K562 (cell line): ENCODE results near the gene SREBF1. TPM values are rescaled to one million over a fixed set of nuclear protein-coding genes. Genes with fewer than 3 reads are reported as not detected.

Source experiments
- ATAC-seq: fragments of 200-7000 bp; cut with Tn5 transposase; 3 replicates; pipeline ENCODE4 v1.9.1; 2020; ENCODE audit warnings: moderate library complexity
- BruUV-seq: library from RNA; stranded (reverse); fragments of 400-500 nt; replicated peaks from 2 replicates; lab custom pipeline; 2021; lab: Mats Ljungman, UMichigan
- CTCF ChIA-PET: fragments of 300-600 bp; formaldehyde crosslinking; extraction: SDS; loops from one replicate; lab custom pipeline; 2021; ENCODE audit warnings: low intra/inter-chr PET ratio; lab: Yijun Ruan, JAX
- POLR2A ChIA-PET: fragments of 300-600, 350-650 bp; sonication (Branson Sonifier 250); formaldehyde crosslinking; extraction: SDS; loops from one replicate; lab custom pipeline; 2021; ENCODE audit warnings: antibody characterized with exemption, inconsistent platforms; lab: Yijun Ruan, JAX
- DNase-seq, 4 experiments: peaks; one replicate each; pipeline versions ENCODE4 v3.0.0 to v3.0.0-alpha.2; 2011 to 2018; ENCODE audit warnings: low spot score in 3 of 4, mixed read lengths in 3 of 4; ENCODE audit errors: extremely low read depth in 1 of 4
- FAIRE-seq: peaks from 2 replicates; lab custom pipeline; 2011; peaks lifted over from hg19 to GRCh38; lab: Jason Lieb, UNC
- H2AFZ ChIP-seq: 2 replicates; pipeline ENCODE4 v1.6.0; 2011; ENCODE audit warnings: low read depth, low read length, control low read depth, inconsistent platforms
- H3K27ac ChIP-seq: fragments of 200-600 bp; 3 replicates; pipeline ENCODE4 v1.8.0; 2011; ENCODE audit warnings: low read depth, mild to moderate bottlenecking, control low read depth, inconsistent platforms, low read length, moderate library complexity, mixed read lengths; ENCODE audit errors: extremely low read depth
- H3K27me3 ChIP-seq, 2 experiments: fragments of 300-600 bp in 1 of 2; 2 replicates in 1 of 2; 3 replicates in 1 of 2; pipeline versions ENCODE4 v1.6.0 to v1.8.0; 2011; ENCODE audit warnings: inconsistent platforms in 2 of 2, low read length in 2 of 2, mild to moderate bottlenecking in 1 of 2, mixed read lengths in 1 of 2, moderate library complexity in 1 of 2; ENCODE audit not compliant: control insufficient read depth in 2 of 2, insufficient read depth in 2 of 2
- H3K36me3 ChIP-seq: fragments of 300-600 bp; 3 replicates; pipeline ENCODE4 v1.8.0; 2011; ENCODE audit warnings: mild to moderate bottlenecking, low read length, inconsistent platforms; ENCODE audit not compliant: control insufficient read depth, insufficient read depth
- H3K4me1 ChIP-seq, 2 experiments: fragments of 200-600 bp in 1 of 2; replicated peaks in 1 of 2; 2 replicates in 1 of 2; 3 replicates in 1 of 2; pipeline versions ENCODE4 v1.5.1 to v1.8.0; 2011; ENCODE audit warnings: inconsistent platforms in 2 of 2, low read length in 2 of 2, mild to moderate bottlenecking in 1 of 2, mixed read lengths in 1 of 2, moderate library complexity in 1 of 2; ENCODE audit not compliant: control insufficient read depth in 2 of 2, insufficient read depth in 2 of 2
- H3K4me2 ChIP-seq: 2 replicates; pipeline ENCODE4 v1.6.1; 2011; ENCODE audit warnings: low read length, control low read depth, inconsistent platforms, mixed read lengths; ENCODE audit not compliant: insufficient read depth
- H3K4me3 ChIP-seq: fragments of 200-600 bp; sonication (generic), shearing (Covaris generic); 2 replicates; pipeline ENCODE4 v1.5.1; 2016; ENCODE audit warnings: control low read depth, inconsistent platforms
- H3K79me2 ChIP-seq: fragments of 200-600 bp; 3 replicates; pipeline ENCODE4 v1.8.0; 2011; ENCODE audit warnings: low read length, inconsistent platforms; ENCODE audit not compliant: control insufficient read depth, insufficient read depth
- H3K9ac ChIP-seq, 2 experiments: 2 replicates each; pipeline versions ENCODE4 v1.6.0 to v1.6.1; 2011; ENCODE audit warnings: low read depth in 2 of 2, low read length in 2 of 2, control low read depth in 1 of 2, inconsistent platforms in 1 of 2, mild to moderate bottlenecking in 1 of 2, mixed read lengths in 1 of 2; ENCODE audit not compliant: insufficient read depth in 1 of 2
- H3K9me1 ChIP-seq: one replicate; pipeline ENCODE4 v1.6.0; 2011; ENCODE audit warnings: inconsistent platforms, mild to moderate bottlenecking, low read length, moderate library complexity; ENCODE audit not compliant: control insufficient read depth, insufficient read depth
- H3K9me3 ChIP-seq: replicated peaks from 2 replicates; pipeline ENCODE4 v1.5.1; 2011; ENCODE audit warnings: low read depth, low read length, inconsistent platforms; ENCODE audit not compliant: control insufficient read depth, insufficient read depth
- H4K20me1 ChIP-seq: replicated peaks from 2 replicates; pipeline ENCODE4 v1.6.1; 2011; ENCODE audit warnings: low read length, inconsistent platforms, mixed read lengths; ENCODE audit not compliant: control insufficient read depth, insufficient read depth
- CBX5 ChIP-seq: IDR thresholded peaks from 2 replicates; pipeline ENCODE4 v1.6.1; 2014; ENCODE audit warnings: low read depth, borderline replicate concordance
- FIP1L1 ChIP-seq: fragments of 200-400 bp; formaldehyde crosslinking; IDR thresholded peaks from 2 replicates; pipeline ENCODE4 v1.6.1; 2018; ENCODE audit warnings: mild to moderate bottlenecking, low read depth, low read length; ENCODE audit not compliant: poor library complexity, severe bottlenecking
- FOXK1 ChIP-seq: sonication (generic); formaldehyde crosslinking; IDR thresholded peaks from 2 replicates; pipeline ENCODE4 v1.8.0; 2022; ENCODE audit warnings: missing genetic modification reagents, mild to moderate bottlenecking, borderline replicate concordance
- MEIS2 ChIP-seq: fragments of 450-650 bp; IDR thresholded peaks from 2 replicates; pipeline ENCODE4 v1.6.1; 2014; ENCODE audit warnings: mild to moderate bottlenecking; ENCODE audit not compliant: partially characterized antibody
- NBN ChIP-seq: fragments of 450-650 bp; IDR thresholded peaks from 2 replicates; pipeline ENCODE4 v1.6.1; 2016; ENCODE audit warnings: low read depth, mild to moderate bottlenecking
- PHF21A ChIP-seq: fragments of 450-650 bp; IDR thresholded peaks from 2 replicates; pipeline ENCODE4 v1.6.1; 2017; ENCODE audit warnings: low read depth, borderline replicate concordance
- RAD51 ChIP-seq: fragments of 450-650 bp; IDR thresholded peaks from 2 replicates; pipeline ENCODE4 v1.7.1; 2016; ENCODE audit warnings: low read depth, mild to moderate bottlenecking, borderline replicate concordance
- SMAD3 ChIP-seq: fragments of 450-650 bp; formaldehyde crosslinking; conservative IDR thresholded peaks from 2 replicates; pipeline ENCODE4 v1.4.0; 2020; ENCODE audit warnings: mild to moderate bottlenecking
- STAT5A ChIP-seq: IDR thresholded peaks from 2 replicates; pipeline ENCODE4 v1.6.1; 2012; ENCODE audit warnings: low read length, inconsistent platforms, borderline replicate concordance
- TAF9B ChIP-seq: fragments of 450-650 bp; IDR thresholded peaks from 2 replicates; pipeline ENCODE4 v1.6.1; 2018; ENCODE audit warnings: mild to moderate bottlenecking; ENCODE audit not compliant: partially characterized antibody
- YBX1 ChIP-seq: fragments of 450-650 bp; IDR thresholded peaks from 2 replicates; pipeline ENCODE4 v1.7.1; 2016; ENCODE audit warnings: mild to moderate bottlenecking
- ZBED1 ChIP-seq: IDR thresholded peaks from 2 replicates; pipeline ENCODE4 v1.6.1; 2014
- ZNF263 ChIP-seq: sonication (generic); formaldehyde crosslinking; IDR thresholded peaks from 2 replicates; pipeline ENCODE4 v1.8.0; 2022; ENCODE audit warnings: mild to moderate bottlenecking, missing genetic modification reagents, borderline replicate concordance
- ZNF408 ChIP-seq: fragments of 250-450 bp; sonication (Bioruptor Pico); IDR thresholded peaks from 2 replicates; pipeline ENCODE4 v1.4.0; 2020; ENCODE audit warnings: low read depth, mild to moderate bottlenecking, moderate library complexity
- ZNF695 ChIP-seq: fragments of 450-650 bp; formaldehyde crosslinking; IDR thresholded peaks from 2 replicates; pipeline ENCODE4 v1.4.0; 2020; ENCODE audit warnings: mild to moderate bottlenecking, moderate library complexity
- WGBS: fragments of 100-300 bp; shearing (Covaris generic); methylation state at CpG from one replicate; pipeline ENCODE4 v1.1.6; 2016; ENCODE audit warnings: low coverage, mixed read lengths; ENCODE audit not compliant: insufficient coverage; ENCODE audit errors: missing lambda C conversion rate; 5-methylcytosine and 5-hydroxymethylcytosine counted together
- in situ Hi-C: fragments of 300-500 bp; cut with MboI; formaldehyde crosslinking; loops from 4 replicates; pipeline ENCODE4 v1.15.0; 2018; ENCODE audit warnings: inconsistent platforms, mixed read lengths
- intact Hi-C: fragments of 100-400 bp; cut with micrococcal nuclease; formaldehyde crosslinking; loops from 2 replicates; pipeline ENCODE4 v1.14.2; 2022
- polyA plus RNA-seq, 8 experiments: library from polyadenylated mRNA; depleted of rRNA in 4 of 8; stranded (reverse) in 5 of 8; unstranded in 3 of 8; fragments of >200 nt; fragmentation: Nextera tagmentation in 2 of 8; fragmentation: Illumina TruSeq in 1 of 8; extraction: Ambion mirVana in 2 of 8; extraction: Trizol in 1 of 8; gene quantifications; 2 replicates each; pipeline versions ENCODE4 v1.2.1 to v1.2.3, GENCODE V29; 2011 to 2014; ENCODE audit warnings: inconsistent platforms in 1 of 8, missing spikeins in 1 of 8
- total RNA-seq, 7 experiments: library from RNA; depleted of rRNA in 6 of 7; stranded (reverse); fragments of >200 nt in 6 of 7; fragmentation: Illumina TruSeq in 2 of 7; extraction: Trizol in 2 of 7; gene quantifications; 2 replicates each; pipeline versions ENCODE4 v1.2.1 to v1.2.3, GENCODE V29; 2011 to 2021; ENCODE audit warnings: low replicate concordance in 1 of 7
- TF ChIP-seq, protein P1 (sequence below): sonication (generic); formaldehyde crosslinking; IDR thresholded peaks from 2 replicates; pipeline ENCODE4 v1.8.1; 2022; ENCODE audit warnings: missing genetic modification reagents
- TF ChIP-seq, protein P2 (sequence below): fragments of 250-450 bp; sonication (Bioruptor Pico); IDR thresholded peaks from 2 replicates; pipeline ENCODE4 v1.4.0; 2020; ENCODE audit warnings: mild to moderate bottlenecking, moderate library complexity
- TF ChIP-seq, protein P3 (sequence below): sonication (generic); formaldehyde crosslinking; IDR thresholded peaks from 2 replicates; pipeline ENCODE4 v1.5.0; 2020; ENCODE audit warnings: missing genetic modification reagents

SREBF1 gene
- total and polyA plus RNA-seq, 9 of the 15 experiments (the other 6 are each of a cell fraction or from before 2014, with no cell fraction given): 1.6 to 169 (median 69.4) TPM

DNA sequence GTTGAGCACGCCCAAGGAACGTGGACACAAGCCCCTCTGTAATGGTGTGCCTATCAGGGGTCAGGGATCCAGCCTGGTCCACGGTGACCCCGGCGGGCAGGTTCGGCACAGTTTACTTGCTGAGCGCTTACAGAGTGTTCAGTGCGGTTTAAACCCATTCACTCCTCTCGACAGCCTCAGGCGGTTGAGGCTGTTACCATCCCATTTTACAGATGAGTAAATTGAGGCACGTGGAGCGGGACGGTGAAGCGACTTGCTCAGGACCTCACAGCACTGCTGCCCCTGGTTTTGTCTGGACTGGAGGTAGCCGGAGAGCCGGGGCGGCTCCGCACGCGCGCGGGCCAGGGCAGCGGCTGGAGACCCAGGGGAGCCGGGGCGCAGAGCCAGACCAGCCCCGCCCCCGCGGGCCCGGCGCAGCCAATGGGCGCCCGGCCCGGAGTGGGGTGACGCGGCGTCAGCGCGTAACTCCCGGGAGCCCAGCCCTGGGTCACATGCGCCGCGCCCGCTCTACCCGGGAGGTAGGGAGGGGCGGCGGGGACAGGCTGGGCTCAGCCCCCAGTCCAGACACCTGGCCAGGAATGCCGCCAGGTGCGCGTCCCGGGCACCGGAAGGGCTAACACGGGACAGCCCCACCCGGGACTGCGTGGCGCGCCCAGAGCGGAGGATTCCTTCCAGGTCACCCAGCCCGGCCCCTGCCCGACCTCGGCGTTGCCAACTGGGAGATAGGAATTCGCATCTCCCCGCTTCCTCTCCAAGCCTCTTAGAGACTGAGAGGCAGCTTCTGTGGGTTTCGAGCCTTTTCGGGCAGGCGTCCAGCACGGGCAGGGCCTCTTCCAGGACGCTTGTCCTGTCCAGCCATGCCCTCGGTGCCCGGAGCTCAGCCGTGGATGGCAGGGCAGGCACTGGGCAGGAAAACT is 3.3 kb upstream of the SREBF1 start:
- H3K9me1 ChIP-seq: no peaks in the 10 kb centered on the region
- in situ Hi-C loops (no loop called here), intact Hi-C loops (no loop called here)
- H3K36me3 ChIP-seq: peaks cover 5% of the 10 kb centered on the region; the same call in 2 of the 3 replicates
- DNase-seq: peak; percentile 89 to 93 (median 90)
- peaks cover 3% of the 10 kb centered on the region; the same call in 1 of the 2 replicates for H4K20me1 ChIP-seq
- peaks cover 50 to 87% of the 10 kb centered on the region in 2 experiments for H3K4me1 ChIP-seq
- H3K9ac ChIP-seq: peak overlapping the region; percentile 96 to 99
- peak; percentile 77 for ATAC-seq
- POLR2A ChIA-PET: interaction anchor here (0.9 to 6.7 kb wide), 4 partner anchors 8 to 22 kb away, joined by 4 to 102 read pairs (median 26); no protein-coding TSS in a partner anchor
- H3K4me2 ChIP-seq: peak overlapping the region; percentile 97
- H2AFZ ChIP-seq: 0 out of 2 replicates have a peak overlapping the region, but pooled peaks have one; percentile 24
- peak overlapping the region; percentile 100 for H3K27ac ChIP-seq
- no peaks in the 10 kb centered on the region for H3K9me3 ChIP-seq
- FAIRE-seq: no peak
- TSS peak; percentile 70 for BruUV-seq
- CTCF ChIA-PET: no interaction called here
- H3K4me3 ChIP-seq: peak overlapping the region; percentile 62
- WGBS: 1% methylated on average over 27 of the region's 71 CpGs
- no peaks in the 10 kb centered on the region for H3K27me3 ChIP-seq
- peaks cover 50% of the 10 kb centered on the region for H3K79me2 ChIP-seq
- peak; percentile 47; the same call in 1 of the 2 replicates for TF ChIP-seq RAD51
- TF ChIP-seq, protein P1, sequence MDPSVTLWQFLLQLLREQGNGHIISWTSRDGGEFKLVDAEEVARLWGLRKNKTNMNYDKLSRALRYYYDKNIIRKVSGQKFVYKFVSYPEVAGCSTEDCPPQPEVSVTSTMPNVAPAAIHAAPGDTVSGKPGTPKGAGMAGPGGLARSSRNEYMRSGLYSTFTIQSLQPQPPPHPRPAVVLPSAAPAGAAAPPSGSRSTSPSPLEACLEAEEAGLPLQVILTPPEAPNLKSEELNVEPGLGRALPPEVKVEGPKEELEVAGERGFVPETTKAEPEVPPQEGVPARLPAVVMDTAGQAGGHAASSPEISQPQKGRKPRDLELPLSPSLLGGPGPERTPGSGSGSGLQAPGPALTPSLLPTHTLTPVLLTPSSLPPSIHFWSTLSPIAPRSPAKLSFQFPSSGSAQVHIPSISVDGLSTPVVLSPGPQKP (CRISPR knock-in tag): no peak
- no peak for TF ChIP-seq ZNF695
- TF ChIP-seq, protein P2, sequence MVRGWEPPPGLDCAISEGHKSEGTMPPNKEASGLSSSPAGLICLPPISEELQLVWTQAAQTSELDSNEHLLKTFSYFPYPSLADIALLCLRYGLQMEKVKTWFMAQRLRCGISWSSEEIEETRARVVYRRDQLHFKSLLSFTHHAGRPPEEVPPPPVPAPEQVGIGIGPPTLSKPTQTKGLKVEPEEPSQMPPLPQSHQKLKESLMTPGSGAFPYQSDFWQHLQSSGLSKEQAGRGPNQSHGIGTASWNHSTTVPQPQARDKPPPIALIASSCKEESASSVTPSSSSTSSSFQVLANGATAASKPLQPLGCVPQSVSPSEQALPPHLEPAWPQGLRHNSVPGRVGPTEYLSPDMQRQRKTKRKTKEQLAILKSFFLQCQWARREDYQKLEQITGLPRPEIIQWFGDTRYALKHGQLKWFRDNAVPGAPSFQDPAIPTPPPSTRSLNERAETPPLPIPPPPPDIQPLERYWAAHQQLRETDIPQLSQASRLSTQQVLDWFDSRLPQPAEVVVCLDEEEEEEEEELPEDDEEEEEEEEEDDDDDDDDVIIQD (CRISPR knock-in tag): peak; percentile 77; the same call in 1 of the 2 replicates
- no peak for TF ChIP-seq NBN
- no peak for TF ChIP-seq YBX1
- no peak for TF ChIP-seq FIP1L1
- no peak for TF ChIP-seq ZBED1
- TF ChIP-seq PHF21A: no peak
- TF ChIP-seq ZNF408 (CRISPR knock-in tag): no peak
- TF ChIP-seq MEIS2: no peak
- TF ChIP-seq CBX5: no peak
- no peak for TF ChIP-seq STAT5A
- peak; percentile 70; the same call in 1 of the 2 replicates for TF ChIP-seq ZNF263 (CRISPR knock-in tag)
- peak; percentile 64 for TF ChIP-seq TAF9B
- TF ChIP-seq, protein P3, sequence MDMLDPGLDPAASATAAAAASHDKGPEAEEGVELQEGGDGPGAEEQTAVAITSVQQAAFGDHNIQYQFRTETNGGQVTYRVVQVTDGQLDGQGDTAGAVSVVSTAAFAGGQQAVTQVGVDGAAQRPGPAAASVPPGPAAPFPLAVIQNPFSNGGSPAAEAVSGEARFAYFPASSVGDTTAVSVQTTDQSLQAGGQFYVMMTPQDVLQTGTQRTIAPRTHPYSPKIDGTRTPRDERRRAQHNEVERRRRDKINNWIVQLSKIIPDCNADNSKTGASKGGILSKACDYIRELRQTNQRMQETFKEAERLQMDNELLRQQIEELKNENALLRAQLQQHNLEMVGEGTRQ (CRISPR knock-in tag): peak; percentile 87
- 0 out of 2 replicates have a peak, but pooled peaks have one; percentile 67 for TF ChIP-seq SMAD3
- no peak for TF ChIP-seq FOXK1
